ENCODE data around the gene CYS1.

DNA sequence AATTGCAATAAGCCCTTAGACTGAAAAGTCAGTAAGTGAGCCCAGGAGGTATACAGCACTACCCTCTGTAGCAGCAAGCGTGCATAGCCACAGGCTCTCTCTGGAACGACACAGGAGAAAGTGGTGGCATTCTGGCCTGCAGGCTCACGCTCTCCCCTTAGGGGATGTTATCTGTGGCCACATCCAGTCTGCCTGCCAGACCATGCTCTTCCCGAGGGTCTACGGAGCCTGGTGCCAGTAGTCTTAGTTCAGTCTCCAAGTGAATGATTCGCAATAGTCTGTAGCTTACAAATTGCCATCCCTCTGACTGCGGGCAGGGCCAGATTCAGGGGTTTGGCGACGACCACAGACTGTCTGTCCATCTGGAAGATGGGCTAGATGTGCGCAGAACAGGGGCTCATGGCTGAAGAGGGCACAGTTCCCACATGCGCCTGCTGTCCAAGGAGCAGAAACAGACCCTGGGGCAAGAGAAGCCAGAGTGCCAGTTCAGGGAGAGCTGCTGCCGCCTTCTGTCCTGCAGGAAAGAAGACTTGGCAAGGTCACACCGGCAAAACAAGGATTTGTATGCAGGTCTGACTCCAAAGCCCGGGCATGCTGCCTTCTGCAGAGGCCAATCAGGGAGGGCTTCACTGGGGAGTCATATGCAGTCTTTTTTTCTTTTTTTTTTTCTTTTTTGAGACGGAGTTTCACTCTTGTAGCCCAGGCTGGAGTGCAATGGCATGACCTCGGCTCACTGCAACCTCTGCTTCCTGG, 40.4 kb downstream of the CYS1 start:
- TF ChIP-seq KLF16 (CRISPR knock-in tag; IDR thresholded peaks at IDR 0.05) (no peak), KDM5A (IDR thresholded peaks at IDR 0.05; ENCODE audit: borderline replicate concordance, low read length) (no peak), ZNF317 (CRISPR knock-in tag; IDR thresholded peaks at IDR 0.05) (no peak), ZNF670 (CRISPR knock-in tag; IDR thresholded peaks at IDR 0.05; ENCODE audit: borderline replicate concordance) (no peak)
- TF ChIP-seq, protein P1, sequence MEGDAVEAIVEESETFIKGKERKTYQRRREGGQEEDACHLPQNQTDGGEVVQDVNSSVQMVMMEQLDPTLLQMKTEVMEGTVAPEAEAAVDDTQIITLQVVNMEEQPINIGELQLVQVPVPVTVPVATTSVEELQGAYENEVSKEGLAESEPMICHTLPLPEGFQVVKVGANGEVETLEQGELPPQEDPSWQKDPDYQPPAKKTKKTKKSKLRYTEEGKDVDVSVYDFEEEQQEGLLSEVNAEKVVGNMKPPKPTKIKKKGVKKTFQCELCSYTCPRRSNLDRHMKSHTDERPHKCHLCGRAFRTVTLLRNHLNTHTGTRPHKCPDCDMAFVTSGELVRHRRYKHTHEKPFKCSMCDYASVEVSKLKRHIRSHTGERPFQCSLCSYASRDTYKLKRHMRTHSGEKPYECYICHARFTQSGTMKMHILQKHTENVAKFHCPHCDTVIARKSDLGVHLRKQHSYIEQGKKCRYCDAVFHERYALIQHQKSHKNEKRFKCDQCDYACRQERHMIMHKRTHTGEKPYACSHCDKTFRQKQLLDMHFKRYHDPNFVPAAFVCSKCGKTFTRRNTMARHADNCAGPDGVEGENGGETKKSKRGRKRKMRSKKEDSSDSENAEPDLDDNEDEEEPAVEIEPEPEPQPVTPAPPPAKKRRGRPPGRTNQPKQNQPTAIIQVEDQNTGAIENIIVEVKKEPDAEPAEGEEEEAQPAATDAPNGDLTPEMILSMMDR (CRISPR knock-in tag; IDR thresholded peaks at IDR 0.05), result 0 out of 2 replicates have a peak, but pooled peaks have one; percentile 19
- TF ChIP-seq, protein P2, sequence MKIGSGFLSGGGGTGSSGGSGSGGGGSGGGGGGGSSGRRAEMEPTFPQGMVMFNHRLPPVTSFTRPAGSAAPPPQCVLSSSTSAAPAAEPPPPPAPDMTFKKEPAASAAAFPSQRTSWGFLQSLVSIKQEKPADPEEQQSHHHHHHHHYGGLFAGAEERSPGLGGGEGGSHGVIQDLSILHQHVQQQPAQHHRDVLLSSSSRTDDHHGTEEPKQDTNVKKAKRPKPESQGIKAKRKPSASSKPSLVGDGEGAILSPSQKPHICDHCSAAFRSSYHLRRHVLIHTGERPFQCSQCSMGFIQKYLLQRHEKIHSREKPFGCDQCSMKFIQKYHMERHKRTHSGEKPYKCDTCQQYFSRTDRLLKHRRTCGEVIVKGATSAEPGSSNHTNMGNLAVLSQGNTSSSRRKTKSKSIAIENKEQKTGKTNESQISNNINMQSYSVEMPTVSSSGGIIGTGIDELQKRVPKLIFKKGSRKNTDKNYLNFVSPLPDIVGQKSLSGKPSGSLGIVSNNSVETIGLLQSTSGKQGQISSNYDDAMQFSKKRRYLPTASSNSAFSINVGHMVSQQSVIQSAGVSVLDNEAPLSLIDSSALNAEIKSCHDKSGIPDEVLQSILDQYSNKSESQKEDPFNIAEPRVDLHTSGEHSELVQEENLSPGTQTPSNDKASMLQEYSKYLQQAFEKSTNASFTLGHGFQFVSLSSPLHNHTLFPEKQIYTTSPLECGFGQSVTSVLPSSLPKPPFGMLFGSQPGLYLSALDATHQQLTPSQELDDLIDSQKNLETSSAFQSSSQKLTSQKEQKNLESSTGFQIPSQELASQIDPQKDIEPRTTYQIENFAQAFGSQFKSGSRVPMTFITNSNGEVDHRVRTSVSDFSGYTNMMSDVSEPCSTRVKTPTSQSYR (CRISPR knock-in tag; IDR thresholded peaks at IDR 0.05; ENCODE audit: borderline replicate concordance), result no peak
- TF ChIP-seq, protein P3, sequence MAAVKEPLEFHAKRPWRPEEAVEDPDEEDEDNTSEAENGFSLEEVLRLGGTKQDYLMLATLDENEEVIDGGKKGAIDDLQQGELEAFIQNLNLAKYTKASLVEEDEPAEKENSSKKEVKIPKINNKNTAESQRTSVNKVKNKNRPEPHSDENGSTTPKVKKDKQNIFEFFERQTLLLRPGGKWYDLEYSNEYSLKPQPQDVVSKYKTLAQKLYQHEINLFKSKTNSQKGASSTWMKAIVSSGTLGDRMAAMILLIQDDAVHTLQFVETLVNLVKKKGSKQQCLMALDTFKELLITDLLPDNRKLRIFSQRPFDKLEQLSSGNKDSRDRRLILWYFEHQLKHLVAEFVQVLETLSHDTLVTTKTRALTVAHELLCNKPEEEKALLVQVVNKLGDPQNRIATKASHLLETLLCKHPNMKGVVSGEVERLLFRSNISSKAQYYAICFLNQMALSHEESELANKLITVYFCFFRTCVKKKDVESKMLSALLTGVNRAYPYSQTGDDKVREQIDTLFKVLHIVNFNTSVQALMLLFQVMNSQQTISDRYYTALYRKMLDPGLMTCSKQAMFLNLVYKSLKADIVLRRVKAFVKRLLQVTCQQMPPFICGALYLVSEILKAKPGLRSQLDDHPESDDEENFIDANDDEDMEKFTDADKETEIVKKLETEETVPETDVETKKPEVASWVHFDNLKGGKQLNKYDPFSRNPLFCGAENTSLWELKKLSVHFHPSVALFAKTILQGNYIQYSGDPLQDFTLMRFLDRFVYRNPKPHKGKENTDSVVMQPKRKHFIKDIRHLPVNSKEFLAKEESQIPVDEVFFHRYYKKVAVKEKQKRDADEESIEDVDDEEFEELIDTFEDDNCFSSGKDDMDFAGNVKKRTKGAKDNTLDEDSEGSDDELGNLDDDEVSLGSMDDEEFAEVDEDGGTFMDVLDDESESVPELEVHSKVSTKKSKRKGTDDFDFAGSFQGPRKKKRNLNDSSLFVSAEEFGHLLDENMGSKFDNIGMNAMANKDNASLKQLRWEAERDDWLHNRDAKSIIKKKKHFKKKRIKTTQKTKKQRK (IDR thresholded peaks at IDR 0.05; ENCODE audit: low read length), result no peak
- TF ChIP-seq, protein P4, sequence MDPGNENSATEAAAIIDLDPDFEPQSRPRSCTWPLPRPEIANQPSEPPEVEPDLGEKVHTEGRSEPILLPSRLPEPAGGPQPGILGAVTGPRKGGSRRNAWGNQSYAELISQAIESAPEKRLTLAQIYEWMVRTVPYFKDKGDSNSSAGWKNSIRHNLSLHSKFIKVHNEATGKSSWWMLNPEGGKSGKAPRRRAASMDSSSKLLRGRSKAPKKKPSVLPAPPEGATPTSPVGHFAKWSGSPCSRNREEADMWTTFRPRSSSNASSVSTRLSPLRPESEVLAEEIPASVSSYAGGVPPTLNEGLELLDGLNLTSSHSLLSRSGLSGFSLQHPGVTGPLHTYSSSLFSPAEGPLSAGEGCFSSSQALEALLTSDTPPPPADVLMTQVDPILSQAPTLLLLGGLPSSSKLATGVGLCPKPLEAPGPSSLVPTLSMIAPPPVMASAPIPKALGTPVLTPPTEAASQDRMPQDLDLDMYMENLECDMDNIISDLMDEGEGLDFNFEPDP (CRISPR knock-in tag; conservative IDR thresholded peaks at IDR 0.05), result no peak

Measured in HepG2 (cell line).